Measurements from ENCODE around the gene IREB2.
"Not testable (repeated sequence)": the region's sequence is repeated elsewhere in the genome, so short reads cannot be mapped to it uniquely, and the experiment has no call there.

Gene IREB2

DNA sequence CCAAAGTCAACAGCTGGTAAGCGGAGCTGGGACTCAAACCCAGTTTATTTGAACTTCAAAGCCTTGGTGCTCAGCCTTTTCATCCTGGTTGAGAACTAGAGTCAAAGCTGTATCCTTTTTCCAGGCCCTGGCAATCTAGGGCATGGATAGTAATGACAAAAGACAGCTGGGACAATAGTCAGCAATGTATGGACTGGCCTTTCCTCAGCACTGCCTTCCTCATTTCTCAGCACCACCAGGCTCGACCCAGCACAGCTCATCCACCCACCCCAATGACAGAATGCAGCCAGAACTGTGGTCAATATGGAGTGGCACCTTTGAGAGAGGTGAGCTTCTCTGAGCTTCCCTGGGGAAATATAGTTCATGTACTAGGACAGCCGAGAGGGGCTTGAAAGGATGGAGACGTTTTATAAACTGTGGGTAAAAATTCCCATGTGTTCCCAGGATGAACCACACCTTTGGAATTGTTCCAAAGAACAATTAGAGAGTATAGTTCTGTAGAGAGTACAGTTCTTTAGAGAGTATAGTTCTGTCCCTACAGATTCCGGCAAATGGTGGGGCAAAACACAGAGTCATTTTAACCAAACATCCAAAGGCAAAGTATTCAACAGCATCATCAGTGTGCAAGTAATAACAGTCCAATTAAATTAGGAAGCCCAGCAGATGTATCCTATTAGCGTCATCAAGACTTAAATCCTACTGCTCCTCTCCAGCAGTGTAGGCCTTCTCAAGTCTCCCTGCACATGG, 30.2 kb upstream of the IREB2 start:
- no peak for DNase-seq (ENCODE audit: low read depth)

DNA sequence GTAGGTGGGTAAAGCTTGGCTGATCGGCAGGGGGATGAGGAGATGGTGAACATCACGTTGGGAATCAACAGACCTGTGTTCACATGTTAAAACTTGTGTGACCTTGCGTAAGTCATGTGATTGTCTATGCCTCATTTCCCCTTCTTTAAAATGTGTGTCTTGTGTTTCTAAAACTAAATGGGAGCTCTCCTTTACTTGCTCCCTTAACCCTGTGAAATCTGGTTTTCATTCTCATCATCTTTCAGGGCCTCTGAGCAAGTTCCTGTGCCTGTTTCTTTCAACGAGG, 29.7 kb upstream of the IREB2 start:
- DNase-seq (ENCODE audit: low read depth), result no peak

- no peak for DNase-seq (ENCODE audit: low read depth)
These were observed 29.1 kb upstream of the IREB2 start for GRCh38 chr15:78408961-78409360.

DNA sequence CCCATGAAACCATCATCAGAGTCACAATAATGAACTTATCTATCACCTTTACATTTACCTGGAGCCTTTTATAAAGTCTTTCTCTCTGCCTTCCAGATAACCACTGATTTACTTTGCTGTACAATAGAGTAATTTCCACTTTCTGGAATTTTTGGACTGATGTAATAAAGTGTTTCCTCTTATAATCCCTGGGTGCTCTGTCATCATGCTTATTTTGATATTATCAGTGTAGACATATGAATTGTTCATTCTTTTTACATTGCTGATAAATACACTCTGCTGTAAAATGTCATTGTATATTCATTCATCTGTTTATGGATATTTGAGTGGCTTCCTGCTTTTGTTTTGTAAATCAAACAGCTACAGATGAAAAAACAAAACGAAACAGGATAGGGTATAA, 27.0 kb upstream of the IREB2 start:
- no peak for DNase-seq (ENCODE audit: low read depth)

DNA sequence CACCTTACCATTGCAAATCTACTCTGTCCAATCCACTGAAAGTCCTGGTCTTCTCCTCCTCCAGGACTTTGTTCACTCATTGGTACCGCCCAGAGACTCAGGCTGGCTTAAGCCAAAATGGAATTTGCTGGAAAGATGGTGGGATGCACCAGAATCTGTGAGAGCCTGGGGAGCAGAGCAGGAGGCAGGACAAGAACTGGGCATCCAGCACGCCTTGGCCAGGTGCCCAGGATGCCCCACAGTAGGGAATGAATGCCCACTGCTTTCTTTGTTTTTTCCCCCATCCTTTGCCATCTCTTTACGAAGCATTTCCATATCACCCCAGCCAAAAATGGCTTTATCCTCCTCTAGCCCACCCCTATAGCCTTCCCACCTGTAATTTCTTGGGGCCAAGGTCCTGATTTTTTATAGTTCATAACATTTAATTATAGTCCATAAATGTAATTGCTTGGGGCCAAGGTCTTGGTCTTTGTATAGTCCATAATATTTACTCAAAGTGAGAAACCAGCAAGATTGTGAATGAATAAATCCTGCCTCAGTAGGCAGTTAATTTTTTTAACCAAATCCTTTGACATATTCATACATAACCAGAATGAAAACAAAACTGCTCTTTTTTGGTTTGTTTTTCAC, 23.3 kb upstream of the IREB2 start:
- DNase-seq (ENCODE audit: low read depth), result no peak

GRCh38 chr15:78415284-78415683, 22.7 kb upstream of the IREB2 start:
- no peak for DNase-seq (ENCODE audit: low read depth)

DNA sequence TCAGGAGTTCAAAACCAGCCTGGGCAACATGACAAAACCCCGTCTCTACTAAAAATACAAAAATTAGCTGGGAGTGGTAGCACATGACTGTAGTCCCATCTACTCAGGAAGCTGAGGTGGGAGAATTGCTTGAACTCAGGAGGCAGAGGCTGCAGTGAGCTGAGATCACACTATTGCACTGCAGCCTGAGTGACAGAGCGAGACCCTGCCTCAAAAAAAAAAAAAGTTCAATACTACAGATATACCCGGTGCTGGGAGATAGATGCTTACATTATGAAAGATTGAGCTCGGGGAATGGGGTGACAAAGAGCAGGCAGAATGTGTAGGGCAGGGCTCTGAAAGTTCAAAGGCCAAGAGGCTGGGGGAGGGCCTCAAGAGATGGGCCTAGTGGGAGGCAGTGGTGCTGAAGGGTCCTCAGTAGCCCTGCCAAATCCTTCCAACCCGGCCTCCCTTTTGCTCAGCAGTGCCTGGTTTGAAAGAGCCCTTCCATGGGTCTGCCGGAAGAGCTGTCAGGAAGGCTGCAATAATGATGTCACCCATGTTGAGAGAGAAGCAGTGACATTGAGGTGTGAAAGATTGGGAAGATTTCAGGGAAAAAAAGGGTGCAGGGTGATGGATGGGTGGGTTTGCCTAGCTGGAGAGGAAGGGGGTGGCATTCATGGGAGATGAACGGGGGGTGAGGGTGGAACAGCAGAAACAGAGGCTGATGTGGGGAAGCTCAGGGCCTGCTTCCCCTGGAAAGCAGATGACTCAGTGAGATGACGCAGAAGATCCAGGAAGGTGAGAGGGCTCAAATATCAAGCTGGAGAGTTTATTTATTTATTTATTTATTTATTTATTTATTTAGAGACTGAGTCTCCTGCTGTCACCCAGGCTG, 20.0 kb upstream of the IREB2 start:
- no peak for DNase-seq (ENCODE audit: low read depth)

DNA sequence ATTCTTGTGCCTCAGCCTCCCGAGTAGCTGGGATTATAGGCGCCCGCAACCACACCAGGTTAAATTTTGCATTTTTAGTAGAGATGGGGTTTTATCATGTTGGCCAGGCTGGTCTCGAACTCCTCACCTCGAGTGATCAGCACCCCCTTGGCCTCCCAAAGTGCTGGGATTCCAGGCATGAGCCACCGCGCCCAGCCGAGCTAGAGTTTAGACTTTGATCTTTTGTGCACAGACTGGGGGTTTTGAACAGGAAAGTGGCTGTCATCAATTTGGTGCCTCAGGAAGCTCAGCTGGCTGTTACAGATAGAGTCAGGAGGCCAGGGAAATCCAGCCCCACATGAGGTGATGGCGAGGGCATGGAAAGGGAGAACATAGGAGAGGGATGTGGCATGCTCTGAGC, 19.3 kb upstream of the IREB2 start:
- no peak for DNase-seq (ENCODE audit: low read depth)

DNA sequence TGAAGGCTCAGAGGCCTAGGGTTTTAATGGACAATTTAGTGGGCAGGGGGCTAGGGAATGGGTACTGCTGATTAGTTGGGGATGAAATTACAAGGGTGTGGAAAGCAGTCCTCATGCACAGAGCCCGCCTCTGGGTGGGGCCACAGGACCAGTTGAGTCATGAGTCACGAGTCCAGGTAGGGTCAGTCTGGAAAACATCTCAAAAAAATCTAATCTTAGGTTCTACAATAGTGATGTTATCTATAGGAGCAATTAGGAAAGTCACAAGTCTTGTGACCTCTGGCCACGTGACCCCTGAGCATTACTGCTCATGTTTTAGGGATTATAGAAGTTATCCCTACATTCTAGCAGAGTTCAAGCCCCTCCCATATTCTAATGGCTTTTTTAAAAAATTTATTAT, 18.6 kb upstream of the IREB2 start:
- no peak for DNase-seq (ENCODE audit: low read depth)

DNA sequence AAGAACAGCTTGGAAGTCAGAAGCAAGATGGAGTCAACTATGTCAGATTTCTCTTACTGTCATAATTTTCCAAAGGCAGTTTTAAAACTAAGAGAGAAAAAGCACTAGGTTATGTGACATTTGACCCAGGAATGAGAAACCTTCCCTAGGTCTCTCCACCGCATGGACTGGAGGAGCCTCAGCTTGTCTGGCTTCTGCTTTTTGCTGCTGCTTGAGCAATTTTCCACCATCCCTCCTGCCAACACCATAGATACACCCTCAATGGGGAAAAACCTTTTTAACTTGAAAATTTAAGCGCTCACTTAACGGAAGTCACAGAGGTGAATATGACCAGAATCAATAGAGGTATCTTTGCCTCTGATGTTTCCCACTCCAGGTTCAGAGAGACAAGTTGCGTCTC, 17.8 kb upstream of the IREB2 start:
- DNase-seq (ENCODE audit: low read depth), result no peak

DNA sequence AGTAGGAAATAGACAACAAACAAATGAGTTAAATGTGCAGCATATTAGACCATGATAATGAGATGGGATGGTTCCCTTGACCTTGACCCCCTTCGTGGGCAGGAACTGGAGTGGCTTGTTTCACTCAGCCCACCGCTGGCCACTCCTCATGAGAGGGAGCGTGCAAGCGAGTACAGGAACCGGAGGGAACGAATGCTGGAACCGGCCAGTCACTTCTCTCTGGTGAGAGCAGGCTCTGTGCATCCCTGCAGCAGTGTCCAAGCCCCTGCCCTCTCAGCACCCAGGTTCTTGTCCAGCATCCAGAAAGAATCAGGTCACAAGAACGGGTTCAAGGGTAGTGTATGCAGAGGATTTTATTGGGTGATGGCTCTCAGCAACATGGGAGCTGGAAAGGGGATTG, 17.2 kb upstream of the IREB2 start:
- no peak for DNase-seq (ENCODE audit: low read depth)

DNA sequence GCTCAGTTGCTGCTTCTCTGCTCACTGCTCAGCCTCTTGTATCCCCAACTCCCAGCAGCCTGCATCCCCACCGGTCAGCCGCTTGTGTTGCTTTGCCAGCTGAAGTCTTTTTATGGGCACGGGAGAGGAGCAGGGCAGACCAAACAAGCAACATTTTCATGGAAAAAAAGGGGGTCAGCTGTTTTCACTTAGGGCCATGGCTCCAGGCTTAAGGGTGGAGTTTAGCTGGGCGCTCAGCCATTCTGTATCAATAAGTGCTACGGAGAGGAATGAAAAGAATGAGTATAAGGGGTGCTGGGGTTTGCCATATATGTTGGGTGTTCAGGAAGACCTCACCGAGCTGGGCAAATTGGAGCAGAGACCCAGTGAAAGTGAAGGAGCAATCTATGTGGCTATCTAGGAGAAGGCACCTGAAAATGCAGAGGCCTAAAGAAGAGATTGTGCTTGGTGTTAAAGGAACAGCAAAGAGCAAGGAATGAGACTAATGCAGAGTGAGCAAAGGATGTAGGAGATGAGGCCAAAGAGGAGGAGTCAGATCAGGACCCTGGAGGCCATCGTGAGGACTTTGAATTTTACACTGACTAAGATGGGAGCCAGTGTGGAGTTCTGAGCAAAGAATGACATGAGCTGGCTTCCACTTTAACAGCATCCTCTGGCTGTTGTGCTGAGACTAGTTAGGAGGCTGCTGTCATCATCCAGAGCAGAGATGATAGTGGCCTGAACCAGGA, 16.6 kb upstream of the IREB2 start:
- no peak for DNase-seq (ENCODE audit: low read depth)

DNA sequence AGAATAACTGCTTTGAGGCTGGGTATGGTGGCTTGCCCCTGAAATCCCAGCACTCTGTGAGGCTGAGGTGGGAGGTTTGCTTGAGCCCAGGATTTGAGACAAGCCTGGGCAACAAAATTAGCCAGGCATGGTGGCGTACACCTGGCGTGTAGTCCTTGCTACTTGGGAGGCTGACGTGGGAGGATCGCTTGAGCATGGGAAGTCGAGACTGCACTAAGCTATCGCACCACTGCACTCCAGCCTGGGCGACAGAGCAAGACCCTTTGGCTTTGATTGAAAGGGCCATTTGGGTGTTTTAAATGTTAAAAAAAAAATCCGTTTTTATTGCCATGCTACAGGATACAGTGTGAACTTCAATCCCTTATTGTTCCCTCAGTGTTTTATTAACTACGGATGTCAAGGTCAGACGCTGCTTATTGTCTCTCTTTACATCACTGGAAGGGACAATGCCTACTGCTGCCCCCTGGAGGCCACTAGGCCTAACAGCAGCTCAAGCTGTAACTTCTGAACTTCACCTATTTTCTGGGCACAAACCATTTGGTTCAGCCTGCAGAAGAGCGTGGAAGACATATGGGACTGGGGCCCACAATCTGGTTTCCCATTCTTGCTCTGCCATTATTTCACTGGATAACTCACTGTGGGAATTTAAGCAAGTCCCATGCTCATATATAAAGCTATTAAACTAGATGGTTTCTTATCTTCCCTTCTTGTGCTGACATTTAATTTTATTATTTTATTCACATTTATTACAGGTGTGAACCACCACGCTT, 15.3 kb upstream of the IREB2 start:
- DNase-seq (ENCODE audit: low read depth), result peak; percentile 49

DNA sequence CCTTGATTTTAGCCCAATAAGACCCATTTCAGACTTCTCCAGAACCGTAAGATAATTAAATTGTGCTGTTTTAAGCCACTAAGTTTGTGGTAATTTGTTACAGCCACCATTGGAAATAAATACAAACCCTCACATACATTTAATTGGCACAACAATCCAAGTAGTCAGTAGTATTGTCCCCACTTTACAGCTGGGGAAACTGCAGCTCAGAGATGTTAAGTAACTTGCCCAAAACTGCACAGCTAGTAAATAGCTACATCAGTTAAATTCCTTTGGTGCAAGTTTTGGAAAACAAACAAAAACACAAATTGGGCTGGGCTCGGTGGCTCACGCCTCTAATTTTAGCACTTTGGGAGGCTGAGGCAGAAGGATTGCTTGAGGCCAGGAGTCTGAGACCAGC, 13.3 kb upstream of the IREB2 start:
- no peak for DNase-seq (ENCODE audit: low read depth)

GRCh38 chr15:78425643-78426042, 12.4 kb upstream of the IREB2 start:
- no peak for DNase-seq (ENCODE audit: low read depth)

DNA sequence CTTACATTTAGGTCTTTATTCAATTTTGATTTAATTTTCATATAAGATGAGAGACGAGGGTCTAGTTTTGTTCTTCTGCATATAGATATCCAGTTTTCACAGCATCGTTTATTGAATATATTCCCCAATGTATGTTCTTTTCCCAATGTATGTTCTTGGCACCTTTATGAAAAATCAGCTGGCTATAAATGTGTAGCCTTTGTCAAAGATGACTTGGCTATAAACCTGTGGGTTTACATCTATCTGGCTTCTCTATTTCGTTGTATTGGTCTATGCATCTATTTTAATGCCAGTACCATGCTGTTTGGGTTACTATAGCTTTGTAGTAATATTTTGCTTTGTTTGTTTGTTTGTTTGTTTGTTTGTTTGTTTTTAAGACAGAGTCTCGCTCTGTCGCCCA, 11.7 kb upstream of the IREB2 start:
- no peak for DNase-seq (ENCODE audit: low read depth)

GRCh38 chr15:78427953-78428352, 10.1 kb upstream of the IREB2 start:
- DNase-seq (ENCODE audit: low read depth), result no peak

DNA sequence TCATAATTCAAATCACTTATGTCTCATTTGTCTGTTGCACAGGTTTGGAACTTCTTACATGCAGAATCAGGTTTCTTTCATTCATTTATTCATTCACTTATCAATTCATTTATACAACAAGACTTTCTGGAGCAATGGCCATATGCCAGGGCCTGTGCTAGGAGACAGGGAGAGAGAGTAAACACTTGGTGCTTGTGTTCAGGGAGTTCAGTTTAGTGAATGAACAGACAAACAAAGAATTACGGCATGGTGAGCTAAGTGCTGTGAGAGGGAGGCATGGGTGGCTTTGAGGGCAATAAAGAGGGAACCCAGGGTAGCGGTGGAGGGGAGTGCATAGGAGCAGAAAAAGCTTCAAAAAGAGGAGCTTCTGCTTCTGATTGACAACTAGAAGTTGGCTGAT, 8.5 kb upstream of the IREB2 start:
- DNase-seq (ENCODE audit: low read depth), result no peak

DNA sequence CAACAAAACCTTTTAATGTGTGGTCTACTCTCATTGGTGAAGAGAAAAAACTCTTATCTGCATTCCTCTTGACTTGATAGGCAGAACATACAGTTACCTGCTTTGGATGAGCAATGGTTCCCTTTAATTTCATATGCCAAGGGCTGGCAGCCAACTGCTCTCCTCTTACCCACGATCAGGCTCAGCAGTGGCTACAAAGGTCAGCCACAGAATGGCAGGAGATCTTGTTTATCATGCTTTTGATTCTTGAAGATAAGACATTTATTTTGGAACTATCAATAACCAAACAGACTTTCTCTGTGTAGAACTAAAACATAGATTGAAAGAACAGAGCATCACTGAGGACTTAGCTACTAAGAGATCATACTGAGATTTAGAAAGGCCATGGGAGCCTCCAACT, 6.1 kb upstream of the IREB2 start:
- DNase-seq (ENCODE audit: low read depth), result no peak

DNA sequence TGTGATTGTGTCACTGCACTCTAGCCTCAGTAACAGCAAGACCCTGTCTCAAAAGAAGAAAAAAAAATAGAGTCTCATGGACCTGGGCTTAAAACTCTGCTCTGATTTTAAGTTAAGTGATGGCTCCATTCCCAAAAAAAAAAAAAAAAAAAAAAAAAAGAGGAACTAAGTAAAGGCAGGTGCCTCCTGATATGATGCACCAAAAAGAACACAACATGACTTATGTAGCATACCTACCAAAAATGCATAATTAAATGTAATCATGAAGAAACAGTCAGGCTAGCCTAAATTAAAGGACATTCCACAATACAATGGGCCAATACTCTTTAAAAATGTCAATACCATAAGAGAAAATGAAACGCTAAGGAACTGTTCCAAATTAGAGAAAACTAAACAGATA, 5.4 kb upstream of the IREB2 start:
- DNase-seq (ENCODE audit: low read depth), result no peak

DNA sequence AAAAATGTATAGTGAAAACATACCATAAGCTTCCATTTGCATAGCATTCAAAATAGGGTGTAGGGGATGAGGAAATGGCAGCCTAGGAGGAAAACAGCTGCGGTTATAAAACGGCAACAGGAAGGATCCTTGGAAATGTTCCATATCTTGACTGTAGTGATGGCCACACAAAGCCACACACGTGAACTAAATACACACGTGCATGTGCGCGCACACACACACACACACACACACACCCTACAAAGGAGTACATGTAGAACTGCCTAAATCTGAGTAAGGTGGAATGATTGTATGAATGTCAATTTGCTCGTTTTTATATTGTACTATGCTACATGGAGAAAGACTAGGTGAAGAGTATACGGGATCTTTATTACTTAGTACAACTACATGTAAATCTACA, 3.9 kb upstream of the IREB2 start:
- no peak for DNase-seq (ENCODE audit: low read depth)

- DNase-seq (ENCODE audit: low read depth), result not testable (repeated sequence)
These were observed 3.3 kb upstream of the IREB2 start for GRCh38 chr15:78434711-78435110.

Data from stimulated activated CD8-positive, alpha-beta memory T cell treated with anti-CD3 and anti-CD28 coated beads, Interleukin-12 subunit alpha, Interleukin-12 subunit beta, amount 100 ng/mL, for 1 hour (primary cell).